HG02798 (cell line): ENCODE measurements around the gene TEAD4.

Experiments used
- ATAC-seq: cut with Tn5 transposase; IDR thresholded peaks from one replicate; pipeline ENCODE4 v1.9.1; 2021; ENCODE audit warnings: mild to moderate bottlenecking; ENCODE audit not compliant: unreplicated experiment, poor library complexity

The TEAD4 gene

DNA sequence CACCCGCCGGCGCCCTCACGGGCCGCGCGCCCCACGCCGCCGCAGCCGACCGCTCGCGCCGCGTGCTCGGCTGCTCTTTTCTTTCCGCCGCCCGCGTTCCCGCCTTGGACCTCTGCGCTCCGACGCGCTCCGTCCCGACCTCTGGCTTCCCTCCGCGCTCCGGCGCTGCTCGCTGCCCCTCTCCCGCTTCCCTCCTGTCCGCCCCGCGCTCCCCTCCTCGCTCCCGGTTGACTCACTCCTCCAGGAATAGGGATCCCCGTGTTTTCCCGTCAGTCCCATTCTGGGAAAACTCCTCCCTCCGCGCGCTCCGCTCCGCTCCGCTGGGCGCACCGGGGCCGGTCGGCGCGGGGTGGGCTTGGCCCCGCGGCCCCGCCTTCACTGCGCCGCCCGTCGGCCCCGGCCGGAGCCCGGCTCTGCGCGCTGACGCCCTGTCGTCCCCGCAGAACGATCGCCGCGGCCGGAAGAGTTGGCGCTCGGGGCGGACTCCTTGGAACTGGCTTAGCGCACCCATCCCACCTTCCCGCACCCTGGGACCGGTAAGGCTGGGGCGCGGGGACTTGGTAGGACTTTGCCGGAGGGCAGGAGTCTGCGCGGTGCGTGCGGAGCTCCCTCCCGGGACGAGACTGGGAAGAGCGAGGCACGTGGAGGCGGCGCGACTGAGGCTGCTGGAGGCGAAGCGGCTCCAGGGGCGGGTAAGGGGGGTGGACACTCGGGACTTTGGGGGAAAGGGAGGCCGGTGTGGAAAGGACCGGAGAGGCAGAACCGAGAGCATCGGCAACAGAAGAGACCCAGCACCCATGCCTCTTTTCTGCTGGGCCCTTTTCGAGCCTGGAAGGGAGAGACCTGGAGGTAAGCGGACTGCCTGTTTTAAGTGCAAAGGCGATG lies 550 bp downstream of the TEAD4 start:
- ATAC-seq: no peak

DNA sequence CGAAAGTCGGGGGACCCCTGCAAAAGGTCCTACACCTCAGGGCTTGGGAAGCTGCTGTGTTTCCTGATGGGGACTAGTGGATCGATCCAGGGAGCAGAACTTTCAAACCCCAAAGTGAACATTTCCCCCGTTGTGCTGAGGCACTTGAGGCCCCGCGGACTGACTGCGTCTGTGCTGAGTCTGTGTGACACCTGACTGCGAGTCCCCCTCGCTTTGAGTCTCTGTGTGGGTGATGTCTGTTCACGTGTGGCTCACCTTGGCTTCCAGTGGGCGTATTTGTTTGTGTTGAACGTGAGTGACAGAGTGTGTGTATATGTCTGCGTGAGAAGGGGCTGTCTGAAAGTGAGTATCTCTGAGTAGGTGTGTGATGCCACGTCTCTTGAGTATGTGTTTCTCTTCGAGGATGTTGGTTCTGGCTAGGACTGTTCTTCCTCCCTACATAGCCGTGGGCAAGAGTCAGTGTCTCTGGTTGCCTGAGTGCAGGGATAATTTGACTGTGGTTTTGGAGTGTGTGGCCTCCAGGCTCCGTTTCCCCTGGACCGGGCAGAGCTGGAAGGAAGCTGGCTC lies 1.3 kb downstream of the TEAD4 start:
- no peak for ATAC-seq

DNA sequence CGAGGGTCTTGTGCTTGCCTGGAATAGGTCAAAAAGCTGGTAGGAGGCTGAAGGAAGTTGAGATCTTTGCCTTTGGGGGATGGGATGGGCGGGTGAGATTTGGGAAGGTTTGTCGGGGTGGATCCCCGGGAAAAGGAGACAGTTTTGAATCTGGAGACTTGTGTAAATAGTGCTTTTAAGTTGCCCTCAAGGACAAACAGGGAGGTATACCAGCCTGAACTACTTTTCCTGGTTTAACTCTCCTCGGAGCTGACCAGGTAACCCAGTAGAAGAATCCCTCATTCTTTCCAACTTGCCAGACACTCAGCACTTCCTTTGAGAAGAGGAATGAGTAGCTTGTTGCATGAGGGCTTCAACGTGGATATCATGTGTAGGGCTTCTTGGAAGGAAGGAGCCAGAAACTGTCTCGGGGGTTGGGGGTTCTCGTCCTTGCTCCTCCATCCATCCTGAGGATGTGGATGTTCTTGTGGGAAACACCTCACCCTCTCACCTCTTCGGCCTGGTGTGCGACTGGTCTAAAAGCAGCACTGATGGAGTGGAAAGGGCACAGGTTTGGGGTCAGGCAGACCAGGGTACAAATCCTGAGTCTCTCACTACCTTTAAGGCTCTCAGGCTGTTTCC lies 1.9 kb downstream of the TEAD4 start:
- no peak for ATAC-seq

DNA sequence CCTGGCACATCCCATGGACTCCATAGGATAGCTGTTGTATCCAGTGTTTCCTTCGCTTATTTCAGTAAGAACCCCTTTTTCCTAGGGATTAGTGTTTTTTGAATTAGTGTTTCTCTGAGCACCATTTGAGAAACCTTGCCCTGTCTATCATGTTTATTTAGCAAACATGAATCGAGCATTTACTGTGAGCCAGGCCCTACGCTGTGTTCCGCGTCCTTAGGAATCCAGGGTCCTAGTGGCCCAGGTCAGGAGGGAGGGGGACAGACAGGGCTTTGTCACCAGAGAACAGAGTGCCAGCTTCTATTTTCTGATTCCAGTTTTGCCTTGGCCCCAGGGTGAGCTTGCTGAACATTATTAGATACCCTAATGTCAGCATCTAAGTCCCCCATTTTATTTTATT lies 2.5 kb downstream of the TEAD4 start:
- ATAC-seq: no peak

DNA sequence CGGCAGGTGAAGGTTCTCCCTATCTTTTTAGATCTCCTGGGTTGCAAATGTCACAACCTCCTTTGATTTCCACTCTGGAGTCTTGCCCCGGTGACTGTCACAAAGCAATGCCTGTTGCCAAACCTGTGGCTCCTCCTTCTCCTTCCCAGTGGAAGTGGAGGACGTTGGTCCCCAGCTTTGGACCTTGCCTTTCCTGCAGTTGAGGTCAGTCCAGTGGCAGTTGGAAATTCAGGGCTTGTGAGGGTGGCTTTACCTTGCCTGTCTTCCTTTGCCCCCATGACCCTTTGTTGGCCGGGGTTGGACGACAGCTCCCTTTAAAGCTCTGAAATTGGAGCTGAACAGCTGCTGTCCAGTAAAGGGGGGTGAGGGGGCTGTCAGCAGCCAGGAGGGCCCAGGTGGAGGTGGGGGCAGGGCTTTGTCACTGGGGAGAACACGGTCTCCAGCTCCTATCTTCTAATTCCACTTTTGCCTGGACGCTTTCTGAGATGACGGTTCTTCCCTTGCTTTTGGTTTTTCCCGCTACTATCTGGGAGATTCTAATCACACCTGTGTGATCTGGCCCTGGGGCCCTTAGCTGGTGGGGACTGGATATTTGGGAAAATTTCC lies 4.1 kb downstream of the TEAD4 start:
- ATAC-seq: no peak

DNA sequence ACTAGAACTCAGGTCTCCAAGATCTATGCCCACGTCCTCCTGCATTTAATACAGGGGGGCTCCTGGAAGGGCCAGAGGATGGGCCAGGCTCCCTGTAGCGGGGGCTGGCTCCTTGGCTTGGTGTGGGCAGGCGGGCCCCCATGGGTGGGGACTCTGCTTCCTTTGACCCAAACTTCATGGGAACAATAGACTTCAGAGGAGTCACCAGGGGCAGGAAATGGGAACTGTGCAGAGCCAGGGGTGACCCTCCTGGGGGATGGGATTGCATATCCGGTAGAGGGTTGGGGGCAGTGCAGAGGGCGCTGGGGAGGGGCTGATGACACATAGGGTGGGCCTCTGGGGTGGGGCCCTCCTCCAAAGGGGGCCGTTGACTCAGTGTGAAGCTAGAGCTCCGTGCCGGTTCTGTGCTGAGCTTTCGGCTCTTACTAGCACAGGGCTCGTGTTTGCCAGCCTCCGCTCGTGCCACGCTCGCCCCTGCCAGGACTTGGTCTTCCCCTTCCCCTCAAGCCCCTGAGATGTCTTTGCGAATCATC lies 4.6 kb downstream of the TEAD4 start:
- ATAC-seq: no peak

DNA sequence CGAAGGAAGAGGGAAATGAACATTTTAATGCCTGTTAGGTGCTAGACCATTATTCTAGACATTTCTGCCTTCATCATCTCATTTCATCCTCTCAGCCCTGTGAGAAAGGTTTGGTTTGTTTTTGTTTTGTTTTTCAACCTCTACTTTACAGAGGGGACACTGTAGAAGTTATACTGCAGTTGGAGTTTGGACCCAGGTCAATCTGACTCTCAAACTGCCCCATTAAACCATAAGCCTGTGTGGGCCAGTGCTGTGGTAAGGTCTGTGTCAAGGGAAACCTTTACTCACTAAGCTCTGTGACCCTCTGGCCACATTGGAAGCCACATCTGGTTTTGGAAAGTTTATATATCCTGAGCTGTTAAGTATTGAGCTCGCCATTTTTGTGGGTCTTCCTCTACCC lies 8.5 kb downstream of the TEAD4 start:
- ATAC-seq: no peak

DNA sequence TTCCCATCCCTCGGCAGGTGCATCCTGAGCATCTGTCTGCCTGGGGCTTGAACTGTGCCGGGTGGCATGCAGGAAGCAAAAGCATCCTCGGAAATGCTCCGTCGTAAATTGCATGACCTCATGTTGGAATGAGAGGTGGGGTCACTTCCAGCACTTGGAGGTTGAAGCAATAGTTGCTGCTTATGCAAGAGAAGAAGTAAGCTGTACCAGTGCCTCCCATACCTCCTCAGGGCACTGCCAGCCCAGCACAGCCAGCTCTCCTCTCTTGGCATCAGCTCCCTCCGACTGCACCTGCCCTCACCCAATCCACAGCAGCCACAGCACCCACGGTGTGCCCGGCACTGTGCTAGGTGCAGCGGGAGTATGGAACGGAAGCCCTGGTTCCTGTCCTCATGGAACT lies 11.5 kb downstream of the TEAD4 start:
- ATAC-seq: no peak

DNA sequence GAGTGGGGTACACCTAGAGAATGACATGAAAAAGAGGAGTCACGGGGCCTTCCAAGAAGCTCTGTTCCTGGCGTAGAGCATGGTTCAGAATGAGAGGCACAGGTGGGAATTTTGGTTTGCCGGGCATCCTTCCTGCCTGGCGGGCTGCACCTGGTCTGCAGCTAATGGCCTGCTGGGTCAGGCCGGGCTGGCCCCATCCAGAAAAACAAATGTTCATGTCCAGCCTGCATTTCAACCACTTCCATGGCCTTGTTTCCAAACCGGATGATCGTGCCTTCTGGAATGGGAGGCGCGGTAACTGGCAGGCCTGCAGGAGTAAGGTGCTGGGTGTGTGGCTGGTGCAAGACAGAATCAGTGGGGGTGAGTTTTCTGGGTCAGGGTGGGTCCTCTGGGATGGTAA lies 14.4 kb downstream of the TEAD4 start:
- ATAC-seq: no peak

DNA sequence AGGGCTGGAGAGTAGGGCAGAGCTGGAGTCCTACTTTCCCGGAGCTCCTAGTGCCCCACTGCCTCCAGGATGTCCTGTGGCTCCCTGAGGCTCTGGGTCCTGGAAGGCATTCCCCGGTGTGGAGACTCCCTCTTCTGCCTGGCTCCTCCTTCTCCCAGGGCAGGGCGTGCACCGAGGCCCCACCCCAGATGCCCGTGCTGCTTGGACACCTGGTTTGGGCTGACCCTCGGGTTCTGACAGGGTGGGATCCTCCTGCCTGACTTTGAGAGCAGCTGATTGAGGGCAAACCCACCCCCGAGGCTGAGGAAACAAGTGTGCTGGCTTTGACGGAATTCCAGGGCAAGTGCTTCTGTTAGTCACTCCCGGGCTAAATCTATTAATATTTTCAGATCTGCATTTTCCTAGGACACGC lies 15.4 kb downstream of the TEAD4 start:
- no peak for ATAC-seq

DNA sequence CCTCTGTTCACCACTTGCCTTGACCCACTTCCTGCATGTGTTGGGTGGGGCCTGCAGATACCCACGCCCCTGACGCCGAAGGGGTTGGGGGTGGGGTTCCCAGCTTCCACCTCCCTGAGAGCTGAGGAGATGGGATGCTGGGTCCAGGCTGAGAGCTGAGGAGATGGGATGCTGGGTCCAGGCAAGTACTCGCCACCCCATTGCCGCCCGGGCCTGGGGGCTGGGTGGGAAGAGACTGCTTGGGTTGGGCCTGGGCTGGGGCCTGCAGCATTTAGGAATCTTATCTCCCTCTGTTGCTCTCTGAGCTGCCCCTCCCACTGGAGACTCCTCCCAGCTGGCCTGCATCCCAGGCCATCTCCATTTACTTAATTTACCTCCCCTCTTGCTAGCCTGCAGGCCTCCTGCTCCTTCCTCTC lies 17.4 kb downstream of the TEAD4 start:
- no peak for ATAC-seq

DNA sequence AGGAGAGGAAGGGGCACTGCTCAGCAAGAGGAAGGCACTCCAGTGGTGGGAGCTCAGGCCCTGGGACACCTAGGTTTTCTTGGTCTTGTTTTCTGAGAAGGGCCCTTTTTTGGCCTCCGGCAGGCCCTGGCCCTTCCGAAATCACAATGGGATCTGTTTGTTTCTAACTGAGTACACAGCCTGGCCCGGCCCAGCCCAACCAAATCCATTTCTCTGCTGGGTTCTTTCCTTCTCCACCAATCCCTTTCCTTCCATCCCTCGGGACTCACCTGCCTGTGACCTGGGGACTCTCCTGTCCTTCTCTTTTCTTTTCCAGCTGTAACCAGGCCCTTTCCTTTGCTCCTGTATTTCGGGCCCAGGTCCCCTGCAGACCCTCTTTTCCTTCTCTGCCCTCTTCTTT lies 18.6 kb downstream of the TEAD4 start:
- ATAC-seq: no peak

DNA sequence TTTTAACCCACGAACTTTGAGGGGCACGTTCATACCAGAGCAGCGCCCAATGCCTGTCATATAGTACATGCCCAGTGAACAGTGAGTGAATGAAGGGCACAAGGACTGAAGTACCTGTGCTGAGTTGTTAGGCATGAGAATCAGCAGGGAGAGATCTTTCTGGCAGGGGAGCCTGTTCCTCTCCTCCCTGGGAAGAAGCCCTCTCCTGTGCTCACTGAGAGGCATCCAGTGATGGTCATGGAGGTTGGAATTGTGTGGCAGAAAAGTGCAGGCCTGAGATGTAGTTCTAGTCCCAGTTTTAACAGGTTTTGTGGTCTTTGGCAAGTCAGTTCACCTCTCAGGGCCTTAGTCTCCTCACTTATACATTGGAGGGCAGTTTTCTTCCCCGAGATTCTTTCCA lies 20.6 kb downstream of the TEAD4 start:
- ATAC-seq: no peak

DNA sequence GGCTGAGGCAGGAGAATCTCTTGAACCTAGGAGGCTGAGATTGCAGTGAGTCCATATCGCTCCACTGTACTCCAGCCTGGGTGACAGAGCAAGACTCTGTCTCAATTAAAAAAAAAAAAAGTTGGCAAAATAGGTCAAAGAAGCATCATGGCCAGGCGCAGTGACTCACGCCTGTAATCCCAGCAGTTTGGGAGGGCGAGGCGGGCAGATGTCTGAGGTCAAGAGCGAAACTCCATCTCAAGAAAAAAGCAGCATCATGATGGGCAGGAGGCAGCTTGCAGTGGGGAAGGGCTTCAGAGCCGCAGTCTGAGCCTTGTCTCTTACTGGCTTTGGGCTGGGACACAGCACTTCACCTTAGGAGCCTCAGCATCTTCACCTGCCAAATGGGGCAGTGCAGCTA lies 21.4 kb downstream of the TEAD4 start:
- no peak for ATAC-seq

DNA sequence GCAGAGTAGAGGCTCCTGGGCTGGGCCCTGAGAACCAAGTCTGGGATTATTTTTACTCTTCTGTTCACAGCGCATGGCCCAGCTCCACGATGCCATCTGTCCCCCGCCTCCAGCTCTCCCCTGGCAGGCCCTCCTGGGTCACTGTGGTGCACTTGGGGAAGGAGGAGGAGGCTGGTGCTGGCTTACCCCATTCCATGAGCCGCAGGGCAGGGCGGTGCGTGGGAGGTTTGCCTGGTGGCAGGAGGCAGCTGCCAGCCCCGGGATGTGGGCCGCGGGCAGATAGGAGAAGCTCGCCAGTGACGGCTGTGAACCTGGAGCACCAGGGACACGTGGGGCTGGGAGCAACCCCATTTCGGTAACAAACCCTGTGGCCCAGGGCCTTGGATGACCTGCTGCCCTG lies 23.2 kb downstream of the TEAD4 start:
- no peak for ATAC-seq

DNA sequence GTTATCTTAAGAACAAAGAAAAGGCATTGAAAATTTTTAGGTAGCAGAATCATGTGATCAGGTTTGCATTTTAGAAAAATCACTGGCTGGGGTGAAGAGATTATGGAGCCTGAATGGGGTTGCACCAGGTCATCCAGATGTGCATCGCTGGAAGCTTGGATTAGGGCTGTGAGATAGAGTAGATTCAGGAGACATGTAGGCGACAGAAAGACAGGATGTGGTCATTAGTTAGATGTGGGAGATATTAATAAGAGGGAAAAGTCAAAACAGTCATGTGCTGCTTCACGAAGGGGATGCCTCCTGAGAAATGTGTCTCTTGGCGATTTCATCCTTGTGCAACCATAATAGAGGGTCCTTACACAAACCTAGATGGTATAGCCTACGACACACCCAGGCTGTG lies 25.1 kb downstream of the TEAD4 start:
- ATAC-seq: no peak

DNA sequence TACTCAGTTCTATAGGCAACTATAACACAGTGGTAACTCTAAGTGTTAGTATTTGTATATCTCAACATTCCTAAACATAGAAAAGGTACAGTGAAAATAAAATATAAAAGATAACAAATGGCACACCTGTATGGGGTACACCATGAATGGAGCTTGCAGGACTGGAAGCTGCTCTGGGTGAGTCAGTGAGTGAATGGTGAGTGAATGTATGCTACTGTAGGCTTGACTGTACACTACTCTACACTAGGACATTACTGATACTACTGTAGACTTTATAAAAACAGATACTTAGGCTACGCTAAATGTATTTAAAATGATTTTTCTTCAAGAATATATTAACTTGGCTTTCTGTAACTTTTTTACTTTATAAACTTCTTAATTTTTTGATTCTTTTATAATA lies 25.5 kb downstream of the TEAD4 start:
- ATAC-seq: no peak

DNA sequence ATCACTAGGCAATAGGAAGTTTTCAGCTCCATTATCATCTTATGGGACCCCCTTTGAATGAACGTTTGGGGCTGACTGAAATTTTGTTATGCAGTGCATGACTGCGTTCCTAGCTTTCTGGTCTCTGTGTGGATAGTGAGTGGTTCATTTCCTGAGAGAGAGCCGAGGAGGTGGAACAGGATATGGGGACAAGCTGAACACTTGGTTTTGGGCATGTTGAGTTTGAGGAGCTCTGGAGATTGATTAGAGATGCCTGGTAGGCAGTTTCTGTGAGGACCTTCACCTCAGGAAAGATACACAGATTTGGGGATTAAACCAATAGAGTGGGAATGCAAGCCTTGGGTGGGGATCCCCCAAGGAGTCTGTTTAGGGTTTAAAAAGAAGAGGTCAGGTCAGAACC lies 27.7 kb downstream of the TEAD4 start:
- no peak for ATAC-seq

DNA sequence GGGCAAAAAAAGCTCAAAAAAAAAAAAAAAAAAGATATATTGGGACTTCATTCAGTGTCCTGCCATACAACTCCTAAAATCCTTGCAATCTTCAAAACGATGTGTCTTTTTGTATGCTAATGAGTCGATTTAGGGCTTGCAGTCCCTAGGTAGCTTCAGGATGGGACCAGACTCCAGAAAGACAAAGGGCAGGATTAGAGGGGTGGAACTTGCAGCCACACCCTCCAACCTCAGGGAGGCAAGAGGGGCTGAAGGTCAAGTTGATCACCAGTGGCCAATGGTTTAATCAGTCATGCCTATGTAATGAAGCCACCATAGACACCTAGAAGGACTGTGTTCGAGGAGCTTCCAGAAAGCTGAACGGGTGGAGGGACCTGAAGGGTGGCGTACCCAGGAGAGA lies 29.3 kb downstream of the TEAD4 start:
- no peak for ATAC-seq

DNA sequence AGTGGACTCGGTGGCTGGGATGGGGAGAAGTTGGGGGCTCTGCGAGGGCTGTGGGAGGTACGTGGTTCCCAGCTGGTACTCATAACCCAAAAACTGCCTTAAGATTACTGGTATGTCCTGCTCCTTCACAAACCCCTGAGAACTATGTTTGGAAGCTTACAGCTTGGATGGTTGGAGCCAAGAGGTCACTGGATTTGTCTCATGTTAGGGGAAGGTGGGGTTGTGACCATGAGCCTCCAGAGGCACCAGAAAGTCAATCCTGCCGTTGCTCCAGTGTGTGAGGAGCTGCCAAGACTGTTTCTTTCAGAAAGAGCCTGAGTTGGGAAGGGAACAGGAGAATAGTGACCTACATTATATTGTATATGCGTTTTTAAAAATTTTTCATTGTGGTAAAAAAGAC lies 33.5 kb downstream of the TEAD4 start:
- no peak for ATAC-seq
